ENCODE results near the gene SENP8. TPM values are rescaled to one million over a fixed set of nuclear protein-coding genes. Genes with fewer than 3 reads are reported as not detected.
A peak's percentile ranks its signal among the peaks of the same experiment; 100 is the strongest.
"Not testable (repeated sequence)": the region's sequence is repeated elsewhere in the genome, so short reads cannot be mapped to it uniquely, and the experiment has no call there.

Gene SENP8
- 6.1 TPM for total RNA-seq

GRCh38 chr15:72118017-72118978 lies at the start of gene SENP8, which contains the start of gene MYO9A:
SENP8 (plus strand) TSS chr15:72118403; CDS start chr15:72139624, 21,221 bp downstream.
MYO9A (minus strand) TSS chr15:72118150; CDS start chr15:72046563, 71,587 bp downstream.
- FAIRE-seq (no peak), DNase-seq (ENCODE audit: low spot score in 2 of 2) (peak; percentile 94 to 96)

DNA sequence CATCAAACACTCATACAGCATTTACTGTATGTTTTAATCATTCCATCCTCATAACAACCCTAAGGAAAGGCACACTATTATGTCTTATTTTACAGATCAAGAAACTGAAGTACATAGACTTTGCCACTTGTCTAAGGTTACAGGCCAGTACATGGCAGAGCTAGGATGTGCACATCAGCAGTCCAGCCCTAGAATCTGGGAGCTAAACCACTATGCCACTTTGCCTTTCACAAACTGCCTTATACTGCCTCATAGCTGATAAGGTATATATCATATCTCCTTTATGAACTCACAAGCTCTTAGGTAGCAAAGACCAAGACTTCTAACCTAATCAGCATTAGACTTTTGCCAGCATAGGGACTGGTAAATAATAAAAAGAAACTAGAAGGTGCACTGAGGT lies 49.3 kb upstream of the SENP8 start:
- FAIRE-seq, result no peak
- no peak for DNase-seq (ENCODE audit: low spot score in 2 of 2)

DNA sequence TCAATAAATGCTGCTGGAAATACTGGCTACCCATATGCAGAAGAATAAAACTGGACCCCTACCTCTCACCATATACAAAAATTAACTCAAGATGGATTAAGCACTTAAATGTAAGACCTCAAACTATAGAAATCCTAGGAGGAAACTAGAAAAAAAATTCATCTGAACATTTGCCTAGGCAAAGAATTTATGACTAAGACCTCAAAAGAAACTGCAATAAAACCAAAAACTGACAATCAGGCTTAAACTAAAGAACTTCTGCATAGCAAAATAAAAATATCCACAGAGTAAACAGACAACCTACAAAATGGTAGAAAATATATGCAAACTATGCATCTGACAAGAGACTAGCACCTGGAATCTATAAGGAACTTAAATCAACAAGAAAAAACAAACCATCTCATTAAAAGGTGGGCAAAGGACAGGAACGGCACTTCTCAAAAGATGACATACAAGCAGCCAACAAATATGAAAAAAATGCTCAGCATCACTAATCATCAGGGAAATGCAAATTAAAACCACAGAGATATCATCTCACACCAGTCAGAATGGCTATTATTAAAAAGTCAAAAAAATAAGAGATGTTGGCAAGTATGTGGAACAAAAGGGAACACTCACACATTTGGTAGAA lies 47.3 kb upstream of the SENP8 start:
- DNase-seq (ENCODE audit: low spot score in 2 of 2) (no peak), FAIRE-seq (no peak)

DNA sequence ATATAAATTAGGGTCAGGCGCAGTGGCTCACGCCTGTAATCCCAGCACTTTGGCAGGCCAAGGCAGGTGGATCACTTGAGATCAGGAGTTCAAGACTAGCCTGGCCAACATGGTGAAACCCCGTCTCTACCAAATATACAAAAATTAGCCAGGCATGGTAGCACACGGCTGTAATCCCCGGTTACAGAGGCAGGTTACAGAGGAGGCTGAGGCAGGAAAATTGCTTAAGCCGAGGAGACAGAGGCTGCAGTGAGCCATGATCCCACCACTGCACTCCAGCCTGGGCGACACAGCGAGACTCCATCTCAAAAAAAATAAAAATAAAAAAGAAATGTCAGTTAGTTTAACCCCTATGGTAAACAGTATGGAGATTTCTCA lies 46.8 kb upstream of the SENP8 start:
- not testable (repeated sequence) for FAIRE-seq; DNase-seq (ENCODE audit: low spot score in 2 of 2)

GRCh38 chr15:72074335-72075060 lies 43.7 kb upstream of the SENP8 start:
- no peak for DNase-seq (ENCODE audit: low spot score in 2 of 2)
- FAIRE-seq, result no peak

DNA sequence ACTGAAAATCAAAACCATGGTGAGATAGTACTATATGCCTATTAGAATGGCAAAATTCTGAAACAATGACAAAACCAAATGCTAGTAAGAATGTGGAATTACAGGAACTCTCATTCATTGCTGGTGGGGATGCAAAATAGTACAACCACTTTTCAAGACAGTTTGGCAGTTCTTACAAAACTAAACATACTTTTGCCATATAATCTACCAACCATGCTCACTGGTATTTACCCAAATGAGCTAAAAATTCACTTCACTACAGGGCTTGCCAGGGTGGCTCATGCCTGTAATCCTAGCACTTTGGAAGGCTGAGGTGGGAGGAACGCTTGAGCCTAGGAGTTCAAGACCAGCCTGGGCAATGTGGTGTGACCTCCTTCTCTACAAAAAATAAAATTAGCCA lies 40.3 kb upstream of the SENP8 start:
- DNase-seq (ENCODE audit: low spot score in 2 of 2) (no peak), FAIRE-seq (no peak)

DNA sequence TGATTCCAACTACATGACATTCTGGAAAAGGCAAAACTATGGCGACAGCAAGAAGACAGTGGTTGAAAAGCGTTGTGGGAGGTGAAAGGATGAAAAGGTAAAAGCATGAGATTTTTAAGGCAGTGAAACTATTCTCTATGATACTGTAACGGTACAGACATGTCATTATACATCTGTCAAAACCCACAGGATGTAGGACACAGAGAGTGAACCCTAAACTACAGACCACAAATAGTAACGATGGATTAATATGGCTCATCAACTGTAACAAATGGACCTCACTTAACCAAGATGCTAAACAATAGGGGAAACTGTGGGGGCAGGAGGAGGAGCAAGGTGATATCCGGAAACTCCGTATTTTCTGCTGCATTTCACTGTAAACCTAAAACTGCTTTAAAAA lies 39.3 kb upstream of the SENP8 start:
- DNase-seq (ENCODE audit: low spot score in 2 of 2) (no peak), FAIRE-seq (no peak)

- no peak for FAIRE-seq
Observed at GRCh38 chr15:72082176-72082575, 36.0 kb upstream of the SENP8 start.

GRCh38 chr15:72086010-72086697 lies 32.0 kb upstream of the SENP8 start:
- DNase-seq (ENCODE audit: low spot score in 2 of 2) (no peak), FAIRE-seq (no peak)

More at GRCh38 chr15:72082176-72082575, 36.0 kb upstream of the SENP8 start:
- DNase-seq (ENCODE audit: low spot score in 2 of 2), result no peak

DNA sequence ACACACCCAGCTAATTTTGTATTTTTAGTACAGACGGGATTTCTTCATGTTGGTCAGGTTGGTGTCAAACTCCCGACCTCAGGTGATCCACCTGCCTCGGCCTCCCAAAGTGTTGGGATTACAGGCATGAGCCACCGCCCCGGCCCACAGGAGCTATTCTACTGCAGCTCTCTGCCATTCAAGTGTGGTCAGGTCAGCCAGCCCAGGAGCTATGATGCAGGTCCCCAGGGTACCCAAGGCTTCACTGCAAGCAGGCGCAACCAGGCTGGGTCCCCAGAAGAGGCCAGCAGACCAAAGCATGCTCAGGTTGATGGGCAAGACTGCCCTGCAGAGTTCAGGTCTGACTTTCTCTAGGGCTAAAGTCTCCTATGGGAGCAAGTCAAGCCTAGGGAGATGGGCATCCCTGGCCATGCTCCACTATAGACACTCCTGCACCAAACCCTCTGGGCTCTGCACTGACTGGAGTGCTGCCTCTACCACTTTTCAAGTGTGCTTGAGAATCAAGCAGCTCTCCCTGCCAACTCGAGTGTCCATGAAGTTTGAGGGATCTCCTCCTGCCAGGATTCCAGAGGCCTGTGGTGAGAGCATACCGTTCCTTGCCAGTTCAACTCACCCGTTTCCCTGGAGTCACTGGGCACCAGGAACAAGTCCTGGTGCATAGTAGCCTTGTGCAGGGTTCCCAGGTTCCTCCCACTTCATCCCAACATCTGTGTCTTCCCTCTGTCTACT lies 31.1 kb upstream of the SENP8 start:
- FAIRE-seq (no peak), DNase-seq (ENCODE audit: low spot score in 2 of 2) (no peak)

DNA sequence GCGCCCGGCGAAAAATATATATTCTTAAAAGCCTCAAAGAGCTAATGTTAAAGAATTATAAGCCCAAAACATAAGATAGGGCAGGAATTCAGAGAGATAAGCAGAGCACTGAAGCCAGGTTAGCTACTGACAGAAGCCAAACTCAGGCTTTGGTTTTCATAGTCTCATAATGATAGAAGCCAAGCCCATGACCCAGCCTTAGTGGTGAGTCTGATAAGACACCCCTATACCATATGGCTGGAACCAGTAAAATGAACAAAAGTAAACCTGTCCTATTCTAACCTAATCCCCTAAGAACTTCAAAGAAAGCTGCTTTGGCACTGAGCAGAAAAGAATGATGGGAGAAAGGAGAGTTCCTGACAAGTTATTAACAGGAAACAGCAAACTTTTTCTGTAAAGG lies 26.2 kb upstream of the SENP8 start:
- no peak for DNase-seq (ENCODE audit: low spot score in 2 of 2)
- FAIRE-seq, result no peak

DNA sequence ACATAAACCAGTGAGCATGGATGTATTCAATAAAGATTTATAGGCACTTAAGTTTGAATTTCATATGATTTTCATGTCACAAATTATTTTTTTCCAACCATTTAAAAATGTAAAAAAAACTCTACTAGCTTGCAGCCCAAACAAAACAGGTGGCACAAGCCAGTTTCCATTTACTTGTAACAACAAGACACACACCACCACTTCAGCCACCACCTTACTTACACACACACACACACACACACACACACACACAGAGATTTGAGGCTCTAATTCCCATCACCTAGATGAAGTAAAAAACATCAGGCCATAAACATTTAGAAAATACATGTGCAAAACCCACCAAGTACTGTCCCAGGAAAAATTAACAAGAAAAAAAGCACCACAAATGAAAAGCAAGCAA lies 25.5 kb upstream of the SENP8 start:
- no peak for DNase-seq (ENCODE audit: low spot score in 2 of 2)
- FAIRE-seq, result no peak

DNA sequence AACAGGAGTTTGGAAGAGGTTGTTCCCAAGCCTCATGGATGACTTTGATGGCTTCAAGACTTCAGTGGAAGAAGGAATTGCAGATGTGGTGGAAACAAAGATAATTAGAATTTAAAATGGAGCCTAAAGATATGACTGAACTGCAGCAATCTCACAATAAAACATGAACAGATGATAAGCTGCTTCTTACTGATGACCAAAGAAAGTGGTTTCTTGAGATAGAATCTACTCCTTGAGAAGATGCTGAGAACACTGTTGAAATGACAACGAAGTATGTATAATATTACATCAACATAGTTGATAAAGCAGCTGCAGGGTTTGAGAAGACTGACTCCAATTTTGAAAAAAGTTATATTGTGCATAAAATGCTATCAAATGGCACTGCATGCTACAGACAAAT lies 21.4 kb upstream of the SENP8 start:
- DNase-seq (ENCODE audit: low spot score in 2 of 2) (no peak), FAIRE-seq (no peak)

DNA sequence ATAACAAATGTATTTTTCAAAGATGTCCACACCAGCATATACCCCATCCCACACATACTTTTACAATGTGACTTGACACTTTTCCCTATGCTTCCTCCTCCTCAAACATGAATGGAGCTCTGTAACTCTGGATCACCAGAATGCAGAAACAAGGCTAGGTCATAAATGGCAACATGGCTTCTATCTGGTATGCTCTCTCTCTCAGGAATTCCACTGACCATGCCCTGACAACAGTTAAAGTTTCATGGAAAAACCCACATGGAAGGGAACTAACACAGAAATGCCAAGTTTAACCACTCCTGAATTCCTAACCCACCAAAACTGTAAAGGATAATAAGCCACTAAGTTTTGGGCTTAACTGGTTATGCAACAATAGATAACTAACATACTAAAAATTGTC lies 20.2 kb upstream of the SENP8 start:
- DNase-seq (ENCODE audit: low spot score in 2 of 2) (no peak), FAIRE-seq (no peak)

- FAIRE-seq, result no peak
- DNase-seq (ENCODE audit: low spot score in 2 of 2), result no peak
Observed at GRCh38 chr15:72099155-72099554, 19.0 kb upstream of the SENP8 start.

- not testable (repeated sequence) for FAIRE-seq; DNase-seq (ENCODE audit: low spot score in 2 of 2)
Observed at GRCh38 chr15:72100551-72100950, 17.7 kb upstream of the SENP8 start.

- no peak for FAIRE-seq
Observed at GRCh38 chr15:72105111-72105510, 13.1 kb upstream of the SENP8 start.

GRCh38 chr15:72106068-72106467 lies 12.1 kb upstream of the SENP8 start:
- FAIRE-seq (no peak), DNase-seq (ENCODE audit: low spot score in 2 of 2) (no peak)

More at GRCh38 chr15:72105111-72105510, 13.1 kb upstream of the SENP8 start:
- no peak for DNase-seq (ENCODE audit: low spot score in 2 of 2)

GRCh38 chr15:72110355-72110754 lies 7.8 kb upstream of the SENP8 start:
- FAIRE-seq, result no peak
- no peak for DNase-seq (ENCODE audit: low spot score in 2 of 2)

GRCh38 chr15:72112116-72112515 lies 6.1 kb upstream of the SENP8 start:
- DNase-seq (ENCODE audit: low spot score in 2 of 2) (no peak), FAIRE-seq (no peak)

Data from frontal cortex (tissue), 4 donors.